IMR-90 (cell line): ENCODE results near the gene RASGEF1C. TPM values are rescaled to one million over a fixed set of nuclear protein-coding genes. Genes with fewer than 3 reads are reported as not detected.

Experiments used
- ATAC-seq: fragments of 200-7000 bp; cut with Tn5 transposase; 2 replicates; pipeline ENCODE4 v1.9.1; 2020; ENCODE audit warnings: low read depth, mild to moderate bottlenecking, moderate library complexity
- BruUV-seq: library from RNA; stranded (reverse); fragments of 400-500 nt; replicated peaks from 2 replicates; lab custom pipeline; 2021; lab: Mats Ljungman, UMichigan
- CTCF ChIA-PET: fragments of 300-600 bp; formaldehyde crosslinking; extraction: SDS; loops from one replicate; lab custom pipeline; 2021; ENCODE audit warnings: antibody characterized with exemption; lab: Yijun Ruan, JAX
- POLR2A ChIA-PET: fragments of 300-600 bp; sonication (Branson Sonifier 250); formaldehyde crosslinking; loops from one replicate; lab custom pipeline; 2022; ENCODE audit warnings: antibody characterized with exemption; ENCODE audit not compliant: unreplicated experiment; lab: Charles Lee
- DNase-seq: peaks from one replicate; pipeline ENCODE4 v3.0.0; 2013
- H2AFZ ChIP-seq: replicated peaks from 2 replicates; pipeline ENCODE3; 2013; ENCODE audit warnings: low read length, mild to moderate bottlenecking; ENCODE audit not compliant: poor library complexity
- H2AK5ac ChIP-seq: 2 replicates; pipeline ENCODE4 v1.6.1; 2013; ENCODE audit warnings: low read depth, low read length, inconsistent platforms
- H2AK9ac ChIP-seq: replicated peaks from 2 replicates; pipeline ENCODE3; 2013; ENCODE audit warnings: mild to moderate bottlenecking, low read depth, low read length, moderate library complexity; ENCODE audit not compliant: poor library complexity
- H2BK120ac ChIP-seq: 2 replicates; pipeline ENCODE4 v1.6.1; 2013; ENCODE audit warnings: low read depth, low read length, inconsistent platforms
- H2BK15ac ChIP-seq: 3 replicates; pipeline ENCODE4 v1.6.1; 2013; ENCODE audit warnings: low read depth, low read length, inconsistent platforms
- H2BK20ac ChIP-seq: 2 replicates; pipeline ENCODE4 v1.6.1; 2013; ENCODE audit warnings: low read depth, mild to moderate bottlenecking, inconsistent platforms, low read length, moderate library complexity
- H2BK5ac ChIP-seq: 2 replicates; pipeline ENCODE4 v1.6.1; 2013; ENCODE audit warnings: mild to moderate bottlenecking, low read depth, low read length, inconsistent platforms; ENCODE audit not compliant: poor library complexity, severe bottlenecking
- H3K14ac ChIP-seq: replicated peaks from 2 replicates; pipeline ENCODE4 v1.6.1; 2013; ENCODE audit warnings: low read depth, low read length, inconsistent platforms
- H3K18ac ChIP-seq: 2 replicates; pipeline ENCODE4 v1.6.1; 2013; ENCODE audit warnings: low read depth, low read length, control low read depth
- H3K23ac ChIP-seq: 2 replicates; pipeline ENCODE4 v1.6.1; 2013; ENCODE audit warnings: low read depth, low read length, inconsistent platforms
- H3K27ac ChIP-seq: 2 replicates; pipeline ENCODE4 v1.5.1; 2013; ENCODE audit warnings: mild to moderate bottlenecking, control low read depth, low read length; ENCODE audit not compliant: insufficient read depth
- H3K27me3 ChIP-seq: 2 replicates; pipeline ENCODE4 v1.6.1; 2013; ENCODE audit warnings: low read length; ENCODE audit not compliant: control insufficient read depth, insufficient read depth
- H3K36me3 ChIP-seq: 2 replicates; pipeline ENCODE4 v1.6.1; 2013; ENCODE audit warnings: low read length, mixed read lengths; ENCODE audit not compliant: control insufficient read depth, insufficient read depth
- H3K4ac ChIP-seq: 2 replicates; pipeline ENCODE4 v1.6.1; 2013; ENCODE audit warnings: low read depth, low read length, inconsistent platforms
- H3K4me1 ChIP-seq: 2 replicates; pipeline ENCODE4 v1.6.1; 2013; ENCODE audit warnings: low read length, mixed read lengths; ENCODE audit not compliant: control insufficient read depth, insufficient read depth
- H3K4me2 ChIP-seq: 2 replicates; pipeline ENCODE4 v1.6.1; 2013; ENCODE audit warnings: low read depth, mild to moderate bottlenecking, control low read depth, low read length, moderate library complexity
- H3K4me3 ChIP-seq: 2 replicates; pipeline ENCODE4 v1.5.1; 2013; ENCODE audit warnings: low read depth, mild to moderate bottlenecking, control low read depth, low read length, moderate library complexity; ENCODE audit not compliant: insufficient read depth
- H3K56ac ChIP-seq: 2 replicates; pipeline ENCODE4 v1.6.1; 2013; ENCODE audit warnings: low read length, inconsistent platforms; ENCODE audit not compliant: insufficient read depth; ENCODE audit errors: extremely low read depth
- H3K79me1 ChIP-seq, 2 experiments: 2 replicates each; pipeline ENCODE4 v1.6.1; 2013; ENCODE audit warnings: low read length in 2 of 2, inconsistent platforms in 1 of 2, low read depth in 1 of 2
- H3K9ac ChIP-seq: 2 replicates; pipeline ENCODE4 v1.6.1; 2013; ENCODE audit warnings: low read depth, low read length, control low read depth
- H3K9me1 ChIP-seq: 2 replicates; pipeline ENCODE4 v1.6.1; 2013; ENCODE audit warnings: low read length, inconsistent platforms; ENCODE audit not compliant: insufficient read depth
- H3K9me3 ChIP-seq: 2 replicates; pipeline ENCODE4 v1.6.1; 2013; ENCODE audit warnings: low read length; ENCODE audit not compliant: control insufficient read depth, insufficient read depth
- H4K20me1 ChIP-seq: 2 replicates; pipeline ENCODE4 v1.6.1; 2013; ENCODE audit warnings: low read length, inconsistent platforms; ENCODE audit not compliant: insufficient read depth
- H4K5ac ChIP-seq: 2 replicates; pipeline ENCODE4 v1.6.1; 2013; ENCODE audit warnings: mild to moderate bottlenecking, low read depth, low read length, control low read depth
- H4K8ac ChIP-seq, 2 experiments: 2 replicates each; pipeline ENCODE4 v1.6.1; 2013; ENCODE audit warnings: low read depth in 2 of 2, low read length in 2 of 2, control low read depth in 1 of 2, inconsistent platforms in 1 of 2
- H4K91ac ChIP-seq: 2 replicates; pipeline ENCODE4 v1.6.1; 2013; ENCODE audit warnings: low read depth, low read length, inconsistent platforms; ENCODE audit not compliant: insufficient read depth
- MXI1 ChIP-seq: IDR thresholded peaks from 2 replicates; pipeline ENCODE4 v1.6.1; 2012; ENCODE audit warnings: low read depth, mild to moderate bottlenecking, low read length, moderate library complexity, borderline replicate concordance
- NFE2L2 ChIP-seq: fragments of 150-350 bp; IDR thresholded peaks from 2 replicates; pipeline ENCODE4 v1.6.1; 2016; ENCODE audit warnings: low read depth, mild to moderate bottlenecking, low read length
- POLR2A ChIP-seq: IDR thresholded peaks from 2 replicates; pipeline ENCODE4 v1.6.1; 2012; ENCODE audit warnings: mild to moderate bottlenecking, low read depth, low read length
- RAD21 ChIP-seq: IDR thresholded peaks from 2 replicates; pipeline ENCODE4 v1.6.1; 2012; ENCODE audit warnings: low read length, improper control_type of control experiment
- WGBS, 2 experiments: methylation state at CpG; one replicate each; pipeline versions ENCODE4 v1.1.5 to v1.1.7; 2013; ENCODE audit warnings: missing lambda C conversion rate in 2 of 2; ENCODE audit not compliant: insufficient read length in 1 of 2; ENCODE audit errors: extremely low coverage in 2 of 2; 5-methylcytosine and 5-hydroxymethylcytosine counted together
- dilution Hi-C: fragments of 300-500 bp; cut with HindIII; formaldehyde crosslinking; loops from one replicate; pipeline ENCODE4 v1.14.3; 2018; ENCODE audit warnings: low sequenced_read_pairs; ENCODE audit not compliant: unreplicated experiment
- in situ Hi-C: fragments of 300-500 bp; cut with MboI; formaldehyde crosslinking; loops from 3 replicates; pipeline ENCODE4 v1.14.3; 2019; ENCODE audit warnings: low sequenced_read_pairs, inconsistent platforms, mixed read lengths
- intact Hi-C: fragments of 100-400 bp; cut with micrococcal nuclease; formaldehyde crosslinking; loops from 2 replicates; pipeline ENCODE4 v1.10.0; 2022
- polyA plus RNA-seq, 3 experiments: library from polyadenylated mRNA; depleted of rRNA; stranded (reverse); fragments of >200 nt; gene quantifications; 2 replicates each; pipeline ENCODE4 v1.2.3, GENCODE V29; 2012; ENCODE audit warnings: low replicate concordance in 1 of 3
- total RNA-seq: library from RNA; depleted of rRNA; stranded (reverse); fragments of >200 nt; gene quantifications from 2 replicates; pipeline ENCODE4 v1.2.3, GENCODE V29; 2012
- TF ChIP-seq, protein P1 (sequence below): fragments of 150-350 bp; IDR thresholded peaks from 2 replicates; pipeline ENCODE4 v1.6.1; 2016; ENCODE audit warnings: low read depth, mild to moderate bottlenecking, low read length, moderate library complexity, borderline replicate concordance
- TF ChIP-seq, protein P2 (sequence below): conservative IDR thresholded peaks from 2 replicates; pipeline ENCODE4 v1.5.1; 2012; ENCODE audit warnings: mild to moderate bottlenecking, low read depth, low read length, improper control_type of control experiment
- TF ChIP-seq, protein P3 (sequence below): fragments of 150-350 bp; IDR thresholded peaks from 2 replicates; pipeline ENCODE4 v1.6.1; 2017; ENCODE audit warnings: mild to moderate bottlenecking, antibody characterized with exemption, low read length, low read depth

Gene RASGEF1C
- total and polyA plus RNA-seq, 2 of the 4 experiments (the other 2 are of a cell fraction): not detected

DNA sequence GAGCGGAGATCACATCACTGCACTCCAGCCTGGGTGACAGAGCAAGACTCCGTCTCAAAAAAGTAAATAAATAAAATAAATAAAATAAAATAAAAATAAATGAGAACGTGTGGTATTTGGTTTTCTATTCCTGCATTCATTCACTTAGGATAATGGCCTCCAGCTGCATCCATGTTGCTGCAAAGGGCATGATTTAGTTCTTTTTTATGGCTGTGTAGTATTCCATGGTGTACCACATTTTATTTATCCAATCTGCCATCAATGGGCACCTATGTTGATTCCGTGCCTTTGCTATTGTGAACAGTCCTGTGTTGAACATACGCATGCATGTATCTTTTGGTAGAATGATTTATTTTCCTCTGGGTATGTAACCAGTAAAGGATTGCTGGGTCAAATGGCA lies 8.8 kb upstream of the RASGEF1C start:
- H4K8ac ChIP-seq: no peak overlapping the region
- H2BK15ac ChIP-seq: no peak overlapping the region
- intact Hi-C loops (no loop called here), dilution Hi-C loops (no loop called here), in situ Hi-C loops (no loop called here)
- no peak overlapping the region for H2BK20ac ChIP-seq
- H3K27ac ChIP-seq: no peak overlapping the region
- TF ChIP-seq NFE2L2: no peak
- no peak for TF ChIP-seq MXI1
- TF ChIP-seq, protein P1, sequence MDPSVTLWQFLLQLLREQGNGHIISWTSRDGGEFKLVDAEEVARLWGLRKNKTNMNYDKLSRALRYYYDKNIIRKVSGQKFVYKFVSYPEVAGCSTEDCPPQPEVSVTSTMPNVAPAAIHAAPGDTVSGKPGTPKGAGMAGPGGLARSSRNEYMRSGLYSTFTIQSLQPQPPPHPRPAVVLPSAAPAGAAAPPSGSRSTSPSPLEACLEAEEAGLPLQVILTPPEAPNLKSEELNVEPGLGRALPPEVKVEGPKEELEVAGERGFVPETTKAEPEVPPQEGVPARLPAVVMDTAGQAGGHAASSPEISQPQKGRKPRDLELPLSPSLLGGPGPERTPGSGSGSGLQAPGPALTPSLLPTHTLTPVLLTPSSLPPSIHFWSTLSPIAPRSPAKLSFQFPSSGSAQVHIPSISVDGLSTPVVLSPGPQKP: no peak
- no peak for TF ChIP-seq RAD21
- TF ChIP-seq, protein P2, sequence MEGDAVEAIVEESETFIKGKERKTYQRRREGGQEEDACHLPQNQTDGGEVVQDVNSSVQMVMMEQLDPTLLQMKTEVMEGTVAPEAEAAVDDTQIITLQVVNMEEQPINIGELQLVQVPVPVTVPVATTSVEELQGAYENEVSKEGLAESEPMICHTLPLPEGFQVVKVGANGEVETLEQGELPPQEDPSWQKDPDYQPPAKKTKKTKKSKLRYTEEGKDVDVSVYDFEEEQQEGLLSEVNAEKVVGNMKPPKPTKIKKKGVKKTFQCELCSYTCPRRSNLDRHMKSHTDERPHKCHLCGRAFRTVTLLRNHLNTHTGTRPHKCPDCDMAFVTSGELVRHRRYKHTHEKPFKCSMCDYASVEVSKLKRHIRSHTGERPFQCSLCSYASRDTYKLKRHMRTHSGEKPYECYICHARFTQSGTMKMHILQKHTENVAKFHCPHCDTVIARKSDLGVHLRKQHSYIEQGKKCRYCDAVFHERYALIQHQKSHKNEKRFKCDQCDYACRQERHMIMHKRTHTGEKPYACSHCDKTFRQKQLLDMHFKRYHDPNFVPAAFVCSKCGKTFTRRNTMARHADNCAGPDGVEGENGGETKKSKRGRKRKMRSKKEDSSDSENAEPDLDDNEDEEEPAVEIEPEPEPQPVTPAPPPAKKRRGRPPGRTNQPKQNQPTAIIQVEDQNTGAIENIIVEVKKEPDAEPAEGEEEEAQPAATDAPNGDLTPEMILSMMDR: no peak
- TF ChIP-seq, protein P3, sequence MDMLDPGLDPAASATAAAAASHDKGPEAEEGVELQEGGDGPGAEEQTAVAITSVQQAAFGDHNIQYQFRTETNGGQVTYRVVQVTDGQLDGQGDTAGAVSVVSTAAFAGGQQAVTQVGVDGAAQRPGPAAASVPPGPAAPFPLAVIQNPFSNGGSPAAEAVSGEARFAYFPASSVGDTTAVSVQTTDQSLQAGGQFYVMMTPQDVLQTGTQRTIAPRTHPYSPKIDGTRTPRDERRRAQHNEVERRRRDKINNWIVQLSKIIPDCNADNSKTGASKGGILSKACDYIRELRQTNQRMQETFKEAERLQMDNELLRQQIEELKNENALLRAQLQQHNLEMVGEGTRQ: no peak
- no peak for TF ChIP-seq POLR2A
- no peaks in the 10 kb centered on the region for H3K36me3 ChIP-seq
- H3K4ac ChIP-seq: no peak overlapping the region
- H2AK5ac ChIP-seq: no peak overlapping the region
- no TSS peak for BruUV-seq
- H2BK5ac ChIP-seq: no peak overlapping the region
- no CpG with 5 or more reads among the region's 5 CpGs for WGBS, 2 experiments
- no peak overlapping the region for H3K23ac ChIP-seq
- H3K9me3 ChIP-seq: peaks cover 28% of the 10 kb centered on the region
- no peak overlapping the region for H2AK9ac ChIP-seq
- no peaks in the 10 kb centered on the region for H3K79me1 ChIP-seq
- no peaks in the 10 kb centered on the region for H4K20me1 ChIP-seq
- H3K4me3 ChIP-seq: no peak overlapping the region
- no peak for DNase-seq
- H4K5ac ChIP-seq: no peak overlapping the region
- no peak overlapping the region for H2BK120ac ChIP-seq
- H3K4me1 ChIP-seq: no peaks in the 10 kb centered on the region
- CTCF ChIA-PET: no interaction called here
- no peak overlapping the region for H4K91ac ChIP-seq
- H3K9me1 ChIP-seq: no peaks in the 10 kb centered on the region; the same call in 1 of the 2 replicates
- no peak overlapping the region for H3K14ac ChIP-seq
- no peak overlapping the region for H3K18ac ChIP-seq
- no peak overlapping the region for H2AFZ ChIP-seq
- POLR2A ChIA-PET: no interaction called here
- ATAC-seq: no peak
- no peak overlapping the region for H3K9ac ChIP-seq
- no peak overlapping the region for H3K4me2 ChIP-seq
- H3K27me3 ChIP-seq: no peaks in the 10 kb centered on the region; the same call in 1 of the 2 replicates
- H3K56ac ChIP-seq: no peak overlapping the region
